BJ (cell line): ENCODE data around the gene BSPRY. TPM values are rescaled to one million over a fixed set of nuclear protein-coding genes. Genes with fewer than 3 reads are reported as not detected.

ENCODE experiments used
- CTCF ChIA-PET: fragments of 350-600 bp; formaldehyde crosslinking; extraction: SDS; loops from one replicate; lab custom pipeline; 2021; ENCODE audit warnings: antibody characterized with exemption, inconsistent platforms; lab: Yijun Ruan, JAX
- POLR2A ChIA-PET: fragments of 300-600 bp; sonication (Branson Sonifier 250); formaldehyde crosslinking; extraction: SDS; loops from one replicate; lab custom pipeline; 2021; ENCODE audit warnings: antibody characterized with exemption; lab: Charles Lee
- DNase-seq: peaks from one replicate; pipeline ENCODE4 v3.0.0-alpha.2; 2011; ENCODE audit warnings: low read depth
- H3K27me3 ChIP-seq: 2 replicates; pipeline ENCODE4 v1.6.0; 2011; ENCODE audit warnings: low read length; ENCODE audit not compliant: control insufficient read depth, insufficient read depth
- H3K36me3 ChIP-seq: 2 replicates; pipeline ENCODE4 v1.5.1; 2011; ENCODE audit warnings: low read length; ENCODE audit not compliant: control insufficient read depth, insufficient read depth
- H3K4me3 ChIP-seq: 2 replicates; pipeline ENCODE4 v1.5.1; 2011; ENCODE audit warnings: low read depth, mild to moderate bottlenecking, control low read depth, low read length
- polyA plus RNA-seq: library from polyadenylated mRNA; depleted of rRNA; stranded (reverse); fragments of >200 nt; gene quantifications from 2 replicates; pipeline ENCODE4 v1.2.3, GENCODE V29; 2011
- TF ChIP-seq, protein P1 (sequence below): IDR thresholded peaks from 2 replicates; pipeline ENCODE4 v1.5.1; 2011; ENCODE audit warnings: low read depth, mild to moderate bottlenecking, control low read depth, inconsistent platforms, low read length, moderate library complexity; ENCODE audit not compliant: insufficient read depth

Gene BSPRY
- polyA plus RNA-seq, 1 experiment = not detected

DNA sequence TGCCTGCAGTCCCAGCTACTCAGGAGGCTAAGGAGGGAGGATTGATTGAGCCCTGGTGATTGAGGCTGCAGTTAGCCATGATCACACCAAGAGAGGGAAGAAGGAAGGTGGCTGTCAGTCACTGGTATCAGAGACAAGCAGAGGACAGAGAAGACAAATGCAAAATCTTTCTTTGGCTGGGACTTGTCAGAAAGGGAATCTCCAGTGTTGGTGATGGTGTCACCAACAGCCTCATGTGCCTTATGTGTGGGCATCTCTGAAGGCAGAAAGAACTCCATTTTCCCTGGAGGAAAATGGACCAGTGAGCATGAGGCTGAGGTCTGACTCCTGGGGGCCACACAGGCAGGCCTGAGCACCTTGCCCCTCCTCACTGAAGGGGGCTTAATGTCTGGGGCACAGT is 34.1 kb upstream of the BSPRY start:
- ChIA-PET CTCF (no interaction called here), POLR2A (no interaction called here)
- TF ChIP-seq, protein P1, sequence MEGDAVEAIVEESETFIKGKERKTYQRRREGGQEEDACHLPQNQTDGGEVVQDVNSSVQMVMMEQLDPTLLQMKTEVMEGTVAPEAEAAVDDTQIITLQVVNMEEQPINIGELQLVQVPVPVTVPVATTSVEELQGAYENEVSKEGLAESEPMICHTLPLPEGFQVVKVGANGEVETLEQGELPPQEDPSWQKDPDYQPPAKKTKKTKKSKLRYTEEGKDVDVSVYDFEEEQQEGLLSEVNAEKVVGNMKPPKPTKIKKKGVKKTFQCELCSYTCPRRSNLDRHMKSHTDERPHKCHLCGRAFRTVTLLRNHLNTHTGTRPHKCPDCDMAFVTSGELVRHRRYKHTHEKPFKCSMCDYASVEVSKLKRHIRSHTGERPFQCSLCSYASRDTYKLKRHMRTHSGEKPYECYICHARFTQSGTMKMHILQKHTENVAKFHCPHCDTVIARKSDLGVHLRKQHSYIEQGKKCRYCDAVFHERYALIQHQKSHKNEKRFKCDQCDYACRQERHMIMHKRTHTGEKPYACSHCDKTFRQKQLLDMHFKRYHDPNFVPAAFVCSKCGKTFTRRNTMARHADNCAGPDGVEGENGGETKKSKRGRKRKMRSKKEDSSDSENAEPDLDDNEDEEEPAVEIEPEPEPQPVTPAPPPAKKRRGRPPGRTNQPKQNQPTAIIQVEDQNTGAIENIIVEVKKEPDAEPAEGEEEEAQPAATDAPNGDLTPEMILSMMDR = no peak
- Histone ChIP-seq H3K36me3 (no peaks in the 10 kb centered on the region), H3K4me3 (no peak overlapping the region), H3K27me3 (no peaks in the 10 kb centered on the region)
- DNase-seq = no peak

DNA sequence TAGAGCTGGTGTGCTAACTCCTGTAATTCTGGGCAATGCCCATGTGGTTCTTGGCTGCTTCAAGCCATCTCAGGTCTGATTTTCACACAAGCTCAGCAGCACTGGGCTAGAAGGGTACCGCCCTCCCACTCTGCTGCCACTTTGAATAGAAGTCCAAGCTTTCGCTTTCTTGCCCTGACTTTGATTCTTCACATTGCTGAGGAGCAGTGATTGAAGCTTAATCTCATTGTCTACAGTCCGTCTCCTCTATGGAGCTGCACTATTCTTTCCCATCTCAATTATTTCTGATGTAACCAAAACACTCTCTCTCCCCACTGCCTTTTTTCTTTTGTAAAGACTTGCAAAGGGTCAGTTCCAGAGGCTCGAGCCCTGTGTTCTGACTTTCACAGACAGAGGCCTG is 33.3 kb upstream of the BSPRY start:
- H3K36me3 ChIP-seq = no peaks in the 10 kb centered on the region
- TF ChIP-seq, protein P1 = no peak
- ChIA-PET POLR2A (no interaction called here), CTCF (no interaction called here)
- H3K27me3 ChIP-seq = no peaks in the 10 kb centered on the region
- no peak overlapping the region for H3K4me3 ChIP-seq
- no peak for DNase-seq

DNA sequence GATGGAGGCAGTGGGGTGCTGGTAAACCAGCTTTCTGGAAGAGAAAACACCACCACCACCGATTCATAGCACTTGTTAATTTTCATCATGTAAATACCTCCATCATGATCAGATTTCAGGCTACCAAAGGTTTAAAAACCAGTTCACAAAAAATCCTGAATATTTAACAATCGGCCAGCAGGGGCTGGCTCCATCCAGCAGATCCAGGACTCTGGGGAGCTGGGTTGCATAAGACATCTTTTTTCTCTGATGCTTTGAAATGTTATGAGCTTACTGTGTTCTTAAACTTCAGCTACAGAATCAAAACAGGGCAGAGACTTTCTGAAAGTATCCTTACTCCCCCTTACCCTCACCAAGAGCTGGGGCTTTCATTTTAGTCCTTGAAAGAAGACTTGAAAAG is 31.6 kb upstream of the BSPRY start:
- no peak for DNase-seq
- ChIA-PET POLR2A (no interaction called here), CTCF (interaction anchor here (0.7 to 1.4 kb wide), 4 partner anchors 9 to 18 kb away, joined by 3 to 6 read pairs (median 4); no protein-coding TSS in a partner anchor)
- Histone ChIP-seq H3K27me3 (no peaks in the 10 kb centered on the region), H3K36me3 (no peaks in the 10 kb centered on the region), H3K4me3 (no peak overlapping the region)
- TF ChIP-seq, protein P1 = no peak

DNA sequence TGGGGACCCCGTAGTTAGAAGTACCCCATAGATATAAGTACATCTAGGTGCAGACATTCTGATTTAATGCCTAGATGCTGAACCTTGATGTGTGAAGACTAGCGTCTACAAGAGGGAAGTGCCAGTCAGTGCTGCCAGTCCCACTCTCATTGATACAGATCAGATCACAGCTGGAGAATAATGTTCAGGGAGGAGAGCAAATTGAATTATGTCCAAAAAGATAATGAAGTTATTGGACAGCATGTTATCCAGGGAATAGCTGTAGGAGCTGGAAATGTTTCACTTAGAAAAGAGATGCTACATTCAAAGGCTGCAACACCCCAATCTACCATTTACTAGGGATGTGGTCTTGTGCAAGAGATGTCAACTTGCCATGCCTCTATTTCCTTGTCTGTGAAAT is 30.3 kb upstream of the BSPRY start:
- CTCF ChIA-PET = interaction anchor here (1.2 to 1.4 kb wide), 2 partner anchors 7 to 11 kb away, joined by 5 to 6 read pairs; no protein-coding TSS in a partner anchor
- POLR2A ChIA-PET = interaction anchor here (0.5 kb wide), 1 partner anchor 85 kb away, joined by 4 read pairs; no protein-coding TSS in a partner anchor
- Histone ChIP-seq H3K27me3 (no peaks in the 10 kb centered on the region), H3K36me3 (no peaks in the 10 kb centered on the region), H3K4me3 (no peak overlapping the region)
- DNase-seq = no peak
- TF ChIP-seq, protein P1 = no peak

DNA sequence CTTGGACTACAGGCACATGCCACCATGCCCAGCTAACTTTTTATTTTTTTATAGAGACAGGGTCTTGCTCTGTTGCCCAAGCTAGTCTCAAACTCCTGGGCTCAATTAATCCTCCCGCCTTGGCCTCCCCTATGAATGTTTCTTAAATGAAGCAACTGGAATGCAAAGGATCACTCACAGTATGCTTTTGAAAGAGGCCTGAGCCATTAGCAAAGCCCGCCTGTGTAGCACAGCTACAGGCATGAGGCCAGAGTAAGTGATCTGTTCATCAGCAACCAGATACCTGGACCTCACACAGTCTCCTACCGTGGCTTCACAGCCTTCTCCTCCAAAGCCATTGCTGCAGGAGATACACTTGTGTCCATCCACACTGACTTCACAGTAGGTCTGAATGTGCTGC is 29.3 kb upstream of the BSPRY start:
- H3K36me3 ChIP-seq = no peaks in the 10 kb centered on the region
- TF ChIP-seq, protein P1 = no peak
- no peak for DNase-seq
- H3K27me3 ChIP-seq = no peaks in the 10 kb centered on the region
- POLR2A ChIA-PET = no interaction called here
- CTCF ChIA-PET = no interaction called here
- H3K4me3 ChIP-seq = no peak overlapping the region
